Mesendoderm (in vitro differentiated cells): ENCODE results near the gene TOB2.
"Not testable (repeated sequence)": the region's sequence is repeated elsewhere in the genome, so short reads cannot be mapped to it uniquely, and the experiment has no call there.

Experiments used
- DNase-seq: peaks from one replicate; pipeline ENCODE4 v3.0.0; 2013
- H2AK5ac ChIP-seq: 2 replicates; pipeline ENCODE4 v1.6.1; 2013; ENCODE audit warnings: low read length, inconsistent platforms
- H2BK120ac ChIP-seq: 2 replicates; pipeline ENCODE4 v1.6.1; 2013; ENCODE audit warnings: low read depth, mild to moderate bottlenecking, low read length, moderate library complexity, mixed read lengths
- H2BK15ac ChIP-seq: replicated peaks from 2 replicates; pipeline ENCODE4 v1.6.1; 2013; ENCODE audit warnings: low read depth, mild to moderate bottlenecking, moderate library complexity
- H2BK5ac ChIP-seq: 2 replicates; pipeline ENCODE4 v1.6.1; 2013; ENCODE audit warnings: low read length, inconsistent platforms
- H3K18ac ChIP-seq: 2 replicates; pipeline ENCODE4 v1.6.1; 2013; ENCODE audit warnings: mild to moderate bottlenecking, low read length, mixed read lengths
- H3K23ac ChIP-seq: one replicate; pipeline ENCODE4 v1.6.1; 2013; ENCODE audit warnings: low read length
- H3K27ac ChIP-seq: 2 replicates; pipeline ENCODE4 v1.5.1; 2013; ENCODE audit warnings: low read depth, mild to moderate bottlenecking, inconsistent platforms, low read length, moderate library complexity
- H3K27me3 ChIP-seq: 2 replicates; pipeline ENCODE4 v1.6.1; 2013; ENCODE audit warnings: low read length, control low read depth, mild to moderate bottlenecking, inconsistent platforms; ENCODE audit not compliant: insufficient read depth, poor library complexity
- H3K36me3 ChIP-seq: 2 replicates; pipeline ENCODE4 v1.6.1; 2013; ENCODE audit warnings: low read length, inconsistent platforms; ENCODE audit not compliant: control insufficient read depth, insufficient read depth
- H3K4ac ChIP-seq: one replicate; pipeline ENCODE4 v1.6.1; 2013; ENCODE audit warnings: low read depth, mild to moderate bottlenecking, low read length, moderate library complexity
- H3K4me1 ChIP-seq: 2 replicates; pipeline ENCODE4 v1.6.1; 2013; ENCODE audit warnings: low read depth, low read length, inconsistent platforms; ENCODE audit not compliant: control insufficient read depth
- H3K4me2 ChIP-seq: 2 replicates; pipeline ENCODE4 v1.6.1; 2013; ENCODE audit warnings: low read length
- H3K4me3 ChIP-seq: 2 replicates; pipeline ENCODE4 v1.5.1; 2013; ENCODE audit warnings: mild to moderate bottlenecking, low read length
- H3K56ac ChIP-seq: one replicate; pipeline ENCODE4 v1.6.1; 2013; ENCODE audit warnings: low read length
- H3K79me1 ChIP-seq: 2 replicates; pipeline ENCODE4 v1.6.1; 2013; ENCODE audit warnings: low read length, inconsistent platforms
- H3K79me2 ChIP-seq: 2 replicates; pipeline ENCODE4 v1.6.1; 2013; ENCODE audit warnings: mild to moderate bottlenecking, low read length; ENCODE audit not compliant: control insufficient read depth, insufficient read depth
- H3K9ac ChIP-seq: 2 replicates; pipeline ENCODE4 v1.6.1; 2013; ENCODE audit warnings: low read length, inconsistent platforms
- H4K5ac ChIP-seq: one replicate; pipeline ENCODE4 v1.6.1; 2013; ENCODE audit warnings: low read length
- H4K8ac ChIP-seq: one replicate; pipeline ENCODE4 v1.6.1; 2013; ENCODE audit warnings: low read depth, mild to moderate bottlenecking, control low read depth, low read length, moderate library complexity
- WGBS: extraction: QIAGEN DNeasy Blood & Tissue Kit; methylation state at CpG from one replicate; pipeline ENCODE4 v1.1.7; 2013; ENCODE audit warnings: low lambda C conversion rate, missing lambda C conversion rate; ENCODE audit not compliant: insufficient coverage; ENCODE audit errors: extremely low coverage; 5-methylcytosine and 5-hydroxymethylcytosine counted together

The TOB2 gene

DNA sequence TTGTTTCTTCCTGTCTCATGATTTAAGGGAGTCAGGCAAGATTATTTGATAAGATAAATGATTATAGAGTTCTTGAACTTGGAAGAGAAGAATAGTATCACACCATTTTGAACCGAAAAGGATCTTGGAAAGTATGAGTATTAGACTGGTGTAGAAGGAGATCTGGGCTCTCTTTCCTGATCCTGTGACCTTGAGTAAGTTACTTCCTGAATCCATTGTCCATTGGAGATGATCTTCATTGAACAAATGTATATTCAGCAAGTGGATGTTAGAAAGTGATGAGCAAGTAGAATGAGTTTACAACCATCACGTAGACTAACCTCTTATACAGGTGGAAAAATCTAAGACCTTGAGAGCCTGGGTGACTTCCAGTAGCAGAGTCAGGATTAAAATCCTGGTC is 24.3 kb upstream of the TOB2 start:
- no peak overlapping the region for H3K4me2 ChIP-seq

DNA sequence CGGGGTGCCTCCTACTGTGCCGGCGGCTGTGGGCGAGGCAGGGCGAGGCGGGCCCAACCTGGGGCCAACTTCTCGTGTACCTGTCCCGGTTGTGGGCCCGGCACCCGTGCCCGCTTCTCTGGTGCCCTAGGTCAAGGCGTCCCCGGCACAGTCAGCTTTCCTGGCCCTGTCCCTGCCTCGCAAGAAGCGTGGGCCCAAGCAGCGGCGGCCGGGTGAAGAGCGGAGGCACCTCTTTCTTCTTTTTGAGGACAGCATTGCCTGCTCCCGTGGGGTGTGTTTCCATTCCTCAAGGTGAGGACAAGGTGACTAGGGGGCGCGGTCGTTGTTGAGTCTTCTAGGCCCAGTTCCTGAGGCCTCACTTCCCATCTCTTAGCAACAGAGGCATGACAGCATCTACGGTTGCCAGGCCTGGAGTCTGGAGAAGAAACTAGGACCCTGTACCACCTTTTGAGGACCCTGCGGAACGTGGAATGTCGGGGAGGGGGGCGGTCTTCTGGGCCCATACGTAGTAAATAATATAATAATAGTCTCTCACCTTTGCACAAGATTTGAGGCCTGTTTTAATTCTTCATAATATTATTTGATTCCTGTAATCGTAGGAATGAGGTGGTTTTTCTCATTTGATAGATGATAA is 22.7 kb upstream of the TOB2 start:
- H4K8ac ChIP-seq = no peak overlapping the region
- no peaks in the 10 kb centered on the region for H3K27me3 ChIP-seq
- no peak overlapping the region for H2BK120ac ChIP-seq
- no peak overlapping the region for H3K23ac ChIP-seq
- H3K56ac ChIP-seq = peak overlapping the region; percentile 73
- H3K9ac ChIP-seq = peak overlapping the region; percentile 76
- no peak overlapping the region for H3K18ac ChIP-seq
- H3K4ac ChIP-seq = no peak overlapping the region
- H4K5ac ChIP-seq = no peak overlapping the region
- peaks cover 26% of the 10 kb centered on the region for H3K79me1 ChIP-seq
- peak overlapping the region; percentile 38 for H3K4me3 ChIP-seq
- H3K27ac ChIP-seq = no peak overlapping the region
- no peak overlapping the region for H2BK5ac ChIP-seq
- H3K36me3 ChIP-seq = peaks cover 8% of the 10 kb centered on the region
- peaks cover 3% of the 10 kb centered on the region for H3K4me1 ChIP-seq
- DNase-seq = peak; percentile 73
- H2BK15ac ChIP-seq = no peak overlapping the region
- peak overlapping the region; percentile 76 for H3K4me2 ChIP-seq
- no CpG with 5 or more reads among the region's 30 CpGs for WGBS
- H2AK5ac ChIP-seq = no peak overlapping the region
- H3K79me2 ChIP-seq = peaks cover 46% of the 10 kb centered on the region

More for the DNA sequence above, 24.3 kb upstream of the TOB2 start:
- H3K27me3 ChIP-seq = no peaks in the 10 kb centered on the region
- H3K27ac ChIP-seq = no peak overlapping the region
- H2BK15ac ChIP-seq = no peak overlapping the region
- H2BK120ac ChIP-seq = no peak overlapping the region
- H3K79me2 ChIP-seq = peaks cover 46% of the 10 kb centered on the region
- no peak overlapping the region for H3K4ac ChIP-seq
- no peak overlapping the region for H2BK5ac ChIP-seq
- H3K4me3 ChIP-seq = no peak overlapping the region
- H3K18ac ChIP-seq = no peak overlapping the region
- no peak overlapping the region for H2AK5ac ChIP-seq
- no CpG with 5 or more reads among the region's 2 CpGs for WGBS
- peaks cover 6% of the 10 kb centered on the region for H3K36me3 ChIP-seq
- no peak overlapping the region for H3K23ac ChIP-seq
- H3K79me1 ChIP-seq = peaks cover 24% of the 10 kb centered on the region
- no peak overlapping the region for H3K9ac ChIP-seq
- H3K4me1 ChIP-seq = peaks cover 3% of the 10 kb centered on the region
- H3K56ac ChIP-seq = no peak overlapping the region
- no peak for DNase-seq
- H4K5ac ChIP-seq = no peak overlapping the region
- H4K8ac ChIP-seq = no peak overlapping the region

- peak within 1 kb of the TSS; percentile 95 for H3K4me2 ChIP-seq
- H4K8ac ChIP-seq = peak within 1 kb of the TSS; percentile 59
- no peak within 1 kb of the TSS for H4K5ac ChIP-seq
- no peak within 1 kb of the TSS for H2BK15ac ChIP-seq
- H3K4me3 ChIP-seq = peak within 1 kb of the TSS; percentile 93
- peak; percentile 99 for DNase-seq
- H3K27me3 ChIP-seq = no peaks in the 10 kb centered on the region
- H3K23ac ChIP-seq = peak within 1 kb of the TSS; percentile 92
- peaks cover 25% of the 10 kb centered on the region for H3K79me1 ChIP-seq
- H3K36me3 ChIP-seq = peaks cover 11% of the 10 kb centered on the region
- peaks cover 3% of the 10 kb centered on the region for H3K4me1 ChIP-seq
- peak within 1 kb of the TSS; percentile 92 for H3K56ac ChIP-seq
- H3K9ac ChIP-seq = peak within 1 kb of the TSS; percentile 92
- H3K18ac ChIP-seq = no peak within 1 kb of the TSS
- peak within 1 kb of the TSS; percentile 46 for H3K27ac ChIP-seq
- whole genome bisulfite sequencing = no CpG with 5 or more reads among the region's 51 CpGs
- H2AK5ac ChIP-seq = peak within 1 kb of the TSS; percentile 43
- no peak within 1 kb of the TSS for H2BK5ac ChIP-seq
- no peak within 1 kb of the TSS for H3K4ac ChIP-seq
- H3K79me2 ChIP-seq = peaks cover 45% of the 10 kb centered on the region
- no peak within 1 kb of the TSS for H2BK120ac ChIP-seq
Observed at GRCh38 chr22:41468381-41469217, 22.0 kb upstream of the TOB2 start, which contains the start of the genes ACO2 and PHF5A. Gene ACO2 (plus strand): TSS chr22:41469117. CDS start chr22:41469147, 30 bp downstream. Gene PHF5A (minus strand): TSS chr22:41468692. CDS start chr22:41468653, 39 bp downstream.

DNA sequence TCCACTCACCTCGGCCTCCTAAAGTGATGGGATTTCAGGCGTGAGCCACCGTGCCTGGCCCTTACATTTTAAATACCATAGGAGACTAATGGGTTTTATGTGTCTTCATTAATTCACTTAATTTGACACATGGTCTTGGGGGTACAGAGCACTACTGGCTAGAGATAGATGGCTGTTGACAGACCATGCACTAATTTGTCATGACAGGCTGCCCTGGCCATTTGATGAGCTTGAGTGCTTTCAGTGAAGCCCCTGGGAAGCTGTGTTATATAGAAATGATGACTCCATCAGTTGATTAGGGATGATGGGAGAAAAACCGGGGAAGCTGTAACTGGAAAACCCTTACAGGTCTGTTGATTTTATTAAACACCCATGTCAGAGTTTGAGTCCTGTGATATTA is 15.3 kb upstream of the TOB2 start:
- Histone ChIP-seq H2BK120ac (no peak overlapping the region), H3K56ac (no peak overlapping the region), H4K5ac (no peak overlapping the region), H3K23ac (no peak overlapping the region), H3K4me3 (no peak overlapping the region), H2BK5ac (no peak overlapping the region), H3K79me1 (peaks cover 10% of the 10 kb centered on the region), H2BK15ac (no peak overlapping the region), H3K9ac (no peak overlapping the region), H3K27me3 (no peaks in the 10 kb centered on the region), H3K18ac (no peak overlapping the region), H3K4me1 (no peaks in the 10 kb centered on the region), H3K36me3 (peaks cover 13% of the 10 kb centered on the region), H3K4ac (no peak overlapping the region), H3K4me2 (no peak overlapping the region), H4K8ac (no peak overlapping the region), H3K27ac (no peak overlapping the region), H2AK5ac (no peak overlapping the region), H3K79me2 (peaks cover 5% of the 10 kb centered on the region)
- no CpG with 5 or more reads among the region's 4 CpGs for WGBS
- DNase-seq = no peak

GRCh38 chr22:41460071-41460470 is 13.5 kb upstream of the TOB2 start:
- H2AK5ac ChIP-seq, H3K9ac ChIP-seq, H3K79me1 ChIP-seq, H3K27me3 ChIP-seq, H3K27ac ChIP-seq, H3K79me2 ChIP-seq, H2BK5ac ChIP-seq, H3K4me3 ChIP-seq, H4K5ac ChIP-seq, H2BK120ac ChIP-seq, H3K4me1 ChIP-seq, H4K8ac ChIP-seq, H3K36me3 ChIP-seq, H3K4ac ChIP-seq, H3K4me2 ChIP-seq, H3K23ac ChIP-seq, DNase-seq, H2BK15ac ChIP-seq, H3K18ac ChIP-seq, H3K56ac ChIP-seq: not testable (repeated sequence)
- no CpG with 5 or more reads among the region's 5 CpGs for WGBS
